Stimulated activated CD4-positive, alpha-beta T cell treated with anti-CD3 and anti-CD28 coated beads, Interleukin-2, amount 100 ng/mL, for 24 hours (primary cell): Measurements from ENCODE around the gene ACOT7.

ENCODE experiments used
- DNase-seq, 2 donors: peaks; one replicate each; pipeline ENCODE4 v3.0.0-alpha.2; 2020

ACOT7 gene

DNA sequence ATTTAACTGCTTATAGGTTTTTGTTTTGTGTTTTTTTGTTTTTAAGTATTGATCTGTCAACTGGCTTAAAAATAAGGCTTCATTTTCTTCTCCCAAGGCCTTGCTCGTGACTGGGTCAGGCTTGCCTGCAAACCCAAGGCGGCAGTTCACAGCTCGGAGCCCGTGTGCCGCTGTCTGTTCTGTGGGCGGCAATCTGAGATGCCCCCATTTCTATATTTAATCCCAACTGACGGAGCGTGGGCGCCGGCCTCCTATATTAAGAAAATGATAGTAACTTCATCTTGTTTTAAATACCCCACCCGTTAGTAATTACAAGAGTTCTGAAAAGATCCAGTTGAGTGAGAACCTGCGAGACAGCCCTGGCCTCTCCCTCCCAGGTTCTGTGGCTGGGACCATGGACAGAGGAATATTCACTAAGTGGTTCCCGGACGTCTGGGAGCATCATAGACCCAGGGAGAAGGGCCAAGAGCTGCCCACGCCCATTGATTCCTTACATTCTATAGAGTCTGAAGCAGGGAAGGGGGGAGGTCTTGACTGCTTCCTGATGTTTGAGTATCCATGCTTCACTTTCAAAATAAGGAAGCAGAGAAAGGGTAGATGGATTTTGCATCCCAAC, 90.1 kb downstream of the ACOT7 start:
- no peak for DNase-seq

DNA sequence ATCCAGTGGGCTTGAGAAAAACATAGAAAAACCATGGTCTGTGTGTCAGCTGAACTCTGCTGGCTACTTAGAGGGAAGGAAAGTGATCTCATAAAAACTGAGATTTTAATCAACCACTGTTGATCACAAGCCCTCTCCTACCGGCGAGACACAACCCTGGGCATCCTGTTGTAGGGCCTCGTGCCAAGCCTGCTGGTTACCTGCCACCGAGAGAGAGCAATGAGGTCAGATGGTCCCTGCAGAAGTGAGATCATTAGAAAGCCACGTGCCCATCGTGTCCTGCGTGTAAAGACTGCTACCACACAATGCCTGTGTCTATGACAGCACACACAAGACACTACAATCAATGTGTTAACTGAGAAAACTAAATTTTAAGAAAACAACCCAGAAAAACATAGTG, 91.0 kb downstream of the ACOT7 start:
- DNase-seq, result no peak

DNA sequence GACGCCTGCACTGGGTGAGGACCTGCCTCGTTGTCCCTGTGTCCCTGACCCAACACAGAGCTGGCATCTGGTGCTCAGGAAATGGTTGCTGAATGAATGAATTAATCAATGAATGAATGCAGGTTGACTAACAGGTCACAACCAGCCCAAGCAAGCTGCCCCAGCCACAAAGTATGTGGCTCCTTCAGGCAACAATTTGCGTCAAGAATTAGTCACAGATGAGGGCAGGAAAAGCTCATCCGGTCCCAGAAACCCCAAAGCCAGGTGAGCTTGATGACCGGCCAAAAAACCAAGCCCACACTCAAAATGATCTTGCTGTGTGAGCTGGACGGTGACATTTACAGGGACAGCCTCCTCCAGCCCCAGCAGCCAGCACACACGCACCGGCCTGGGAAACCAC, 92.0 kb downstream of the ACOT7 start:
- DNase-seq, result no peak

DNA sequence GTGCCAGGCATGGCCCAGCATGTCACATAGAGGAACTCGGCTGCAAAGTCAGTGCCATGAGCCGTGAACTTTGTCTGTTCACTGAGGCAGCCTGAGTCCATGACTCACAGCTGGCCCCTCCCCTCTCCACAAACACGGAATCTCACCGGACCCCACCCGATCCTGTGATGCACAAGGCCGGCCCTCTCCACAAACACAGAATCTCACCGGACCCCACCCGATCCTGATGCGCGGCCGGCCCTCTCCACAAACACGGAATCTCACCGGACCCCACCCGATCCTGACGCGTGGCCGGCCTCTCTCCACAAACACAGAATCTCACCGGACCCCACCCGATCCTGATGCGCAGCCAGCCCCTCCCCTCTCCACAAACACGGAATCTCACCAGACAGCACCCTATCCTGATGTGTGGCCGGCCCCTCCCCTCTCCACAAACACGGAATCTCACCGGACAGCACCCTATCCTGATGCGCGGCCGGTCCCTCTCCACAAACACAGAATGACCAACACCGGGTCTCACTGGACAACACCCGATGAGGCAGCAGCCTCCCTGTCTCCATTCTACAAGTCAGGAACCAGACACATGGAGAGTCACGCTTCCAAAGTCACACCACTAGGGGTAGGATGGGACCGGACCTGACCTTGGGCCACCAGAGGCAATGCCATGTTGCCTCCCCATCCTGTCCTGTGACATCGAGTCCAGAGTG, 93.1 kb downstream of the ACOT7 start:
- no peak for DNase-seq

DNA sequence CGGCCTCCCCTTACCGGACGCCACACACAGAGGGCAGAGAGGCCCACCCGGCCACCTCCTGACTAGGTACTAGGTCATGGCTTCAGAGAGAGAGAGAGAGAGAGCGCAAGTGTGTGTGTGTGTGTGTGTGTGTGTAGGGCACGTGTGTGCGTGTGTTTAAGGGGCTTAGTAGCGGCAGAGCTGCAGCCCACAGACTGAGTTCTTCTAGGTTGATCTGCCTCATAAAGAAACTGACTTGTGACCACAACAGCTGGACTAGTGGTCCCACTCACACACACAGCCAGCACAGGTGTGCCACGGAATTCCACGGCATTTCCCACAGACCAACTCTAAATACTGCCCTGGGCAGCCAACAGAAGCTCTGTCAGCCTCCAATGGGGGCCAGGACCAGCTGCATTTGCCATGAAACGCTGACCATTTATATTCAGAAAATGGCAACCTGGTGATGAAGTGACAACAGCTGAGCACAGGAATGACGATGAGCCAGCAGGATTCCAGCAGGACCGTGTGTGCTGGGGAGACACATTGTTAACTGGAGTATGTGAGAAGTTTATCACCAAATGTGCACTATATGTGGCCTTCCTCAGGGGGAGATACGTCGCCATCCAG, 93.9 kb downstream of the ACOT7 start:
- DNase-seq, result no peak

DNA sequence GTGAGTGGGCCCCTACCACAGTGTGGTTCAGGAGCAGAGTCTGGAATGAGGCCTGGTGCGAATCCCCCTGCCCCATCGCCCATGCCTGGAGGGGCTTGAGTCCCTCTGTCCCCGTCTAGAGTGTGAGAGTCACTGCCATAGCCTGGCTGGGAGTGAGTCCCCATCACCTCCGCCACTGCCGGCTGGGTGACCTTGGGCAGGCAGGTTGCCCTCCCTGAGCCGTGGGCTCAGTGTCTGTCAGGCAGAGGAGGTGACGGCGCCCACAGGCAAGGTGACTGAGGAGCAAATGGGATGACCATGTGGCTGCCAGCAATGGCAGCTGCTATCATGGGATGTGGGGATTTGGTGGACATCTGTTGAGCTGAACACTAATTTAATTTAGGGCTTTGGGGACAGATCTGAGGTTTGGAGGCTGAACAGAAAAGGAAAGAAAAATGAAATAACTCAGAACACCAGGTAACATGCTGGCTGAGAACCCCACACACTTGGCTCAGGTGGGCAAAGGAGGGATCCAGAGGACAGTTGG, 94.6 kb downstream of the ACOT7 start:
- no peak for DNase-seq

DNA sequence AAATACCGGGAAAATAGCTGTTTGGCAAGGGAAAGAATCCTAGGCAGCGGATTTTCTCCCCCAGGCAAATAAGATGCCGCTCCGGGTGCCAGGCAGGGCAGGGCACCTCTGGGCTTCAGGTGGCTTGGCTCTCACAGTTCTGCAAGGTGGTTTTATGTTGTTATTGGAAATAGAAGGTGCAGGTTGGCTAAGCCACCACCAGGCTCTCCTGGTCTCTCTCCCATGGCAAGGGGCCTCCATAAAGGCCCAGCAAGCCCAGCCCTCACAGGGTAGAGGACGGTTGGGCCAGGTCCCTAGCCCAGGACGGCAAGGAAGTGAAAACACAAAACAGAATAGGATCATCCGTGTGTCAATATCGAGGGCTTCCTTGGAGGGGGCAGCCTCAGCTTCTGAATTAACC, 95.0 kb downstream of the ACOT7 start:
- DNase-seq, result no peak

DNA sequence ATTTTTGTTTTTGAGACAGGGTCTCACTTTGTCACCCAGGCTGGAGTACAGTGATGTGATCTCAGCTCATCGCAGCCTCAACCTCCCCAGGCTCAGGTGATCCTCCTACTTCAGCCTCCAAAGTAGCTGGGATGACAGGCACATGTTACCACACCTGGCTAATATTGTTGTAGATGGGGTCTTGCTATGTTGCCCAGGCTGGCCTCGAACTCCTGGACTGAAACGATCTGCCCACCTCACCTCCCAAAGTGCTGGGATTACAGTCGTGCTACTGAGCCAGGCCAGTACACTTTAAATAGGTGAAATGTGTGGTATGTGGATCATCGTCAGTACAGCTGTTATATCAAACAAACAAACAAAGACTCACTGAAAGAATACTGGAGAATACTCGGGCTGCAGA, 97.7 kb downstream of the ACOT7 start:
- no peak for DNase-seq

DNA sequence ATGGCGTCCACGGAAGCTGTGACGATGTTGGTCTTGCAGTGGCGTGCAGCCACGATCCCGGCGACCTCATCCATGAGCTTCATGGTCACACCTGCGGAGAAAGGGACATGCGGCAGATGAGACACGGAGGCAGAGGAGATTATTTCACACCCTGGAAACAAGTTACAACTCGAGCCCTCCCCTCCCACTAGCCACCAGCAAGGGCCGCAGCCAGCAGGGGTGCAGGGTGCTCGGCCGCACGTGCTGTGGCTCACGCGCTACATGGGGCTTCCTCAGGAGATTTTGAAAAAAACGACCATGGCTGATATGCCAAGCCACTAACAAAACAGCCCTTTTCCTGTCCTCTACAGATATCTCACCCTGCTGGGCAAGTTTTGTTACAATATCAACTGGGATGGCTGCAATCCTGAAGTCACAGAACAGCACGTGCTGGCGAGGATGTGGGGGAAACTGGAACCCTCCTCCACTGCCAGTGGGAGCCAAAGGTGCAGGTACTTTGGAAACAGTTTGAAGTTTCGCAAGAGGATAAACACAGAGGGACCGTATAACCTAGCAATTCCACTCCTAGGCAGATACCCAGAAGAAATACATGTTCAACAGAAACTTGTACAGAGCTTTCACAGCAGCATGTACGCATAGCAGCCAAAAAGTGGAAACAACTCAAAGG, 98.5 kb downstream of the ACOT7 start:
- DNase-seq, result no peak

DNA sequence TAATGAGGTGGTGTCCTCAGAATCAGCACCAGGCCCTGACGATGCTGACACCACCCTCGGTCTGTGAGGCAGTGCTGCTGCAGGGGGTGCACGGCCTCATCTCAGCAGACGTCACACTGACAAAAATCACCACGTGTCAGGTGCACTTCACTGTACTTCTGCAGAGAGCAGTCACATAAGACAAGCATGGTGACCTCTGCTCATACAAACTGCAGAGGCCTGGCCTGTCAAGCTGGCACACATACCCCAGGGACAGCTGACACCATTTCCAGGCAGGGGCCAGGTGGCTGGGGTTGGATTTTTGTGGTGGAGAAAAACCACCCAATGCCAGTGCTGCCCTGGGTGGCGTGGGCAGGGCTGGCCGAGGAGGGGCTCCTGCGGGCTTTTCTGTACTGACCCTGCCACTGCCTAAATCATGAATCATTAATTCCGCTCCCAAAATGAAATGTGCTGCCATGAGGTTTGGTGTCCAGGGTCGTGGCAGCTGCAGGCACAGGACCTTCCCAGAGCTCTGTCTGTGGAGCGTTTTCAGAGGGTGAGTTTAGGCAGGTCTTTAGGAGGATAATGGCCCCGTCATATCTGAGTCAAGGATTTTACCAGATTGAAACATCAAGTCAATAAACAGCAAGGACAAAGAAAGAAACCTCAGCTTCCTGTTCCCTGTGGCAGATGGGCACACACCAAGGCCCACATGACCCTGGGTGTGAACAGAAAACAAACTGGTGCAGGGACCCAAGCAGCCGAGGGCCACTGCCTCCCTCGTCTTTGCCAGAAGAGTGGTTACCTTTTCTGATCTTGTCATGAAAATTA, 99.3 kb downstream of the ACOT7 start:
- DNase-seq, result no peak

DNA sequence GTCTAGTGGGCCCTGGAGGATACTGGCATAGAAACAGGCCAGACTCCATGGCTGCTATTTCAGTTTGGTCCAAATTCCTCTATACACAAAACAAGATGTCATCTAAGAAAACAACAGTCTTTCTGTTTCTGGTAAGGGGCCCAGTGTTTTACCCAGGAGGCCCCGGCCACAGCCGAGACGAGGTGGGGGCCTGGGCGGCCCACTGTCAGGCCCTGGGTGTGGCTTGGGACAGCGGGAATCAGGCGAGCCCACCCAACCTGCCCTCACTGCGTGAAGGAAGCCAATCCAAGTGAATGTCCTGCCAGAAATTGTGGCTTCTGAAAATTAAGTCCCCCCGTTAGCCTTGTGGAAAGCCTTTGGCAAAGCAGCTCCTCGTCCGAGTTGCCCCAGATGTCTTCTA, 101.5 kb downstream of the ACOT7 start:
- DNase-seq, result no peak

DNA sequence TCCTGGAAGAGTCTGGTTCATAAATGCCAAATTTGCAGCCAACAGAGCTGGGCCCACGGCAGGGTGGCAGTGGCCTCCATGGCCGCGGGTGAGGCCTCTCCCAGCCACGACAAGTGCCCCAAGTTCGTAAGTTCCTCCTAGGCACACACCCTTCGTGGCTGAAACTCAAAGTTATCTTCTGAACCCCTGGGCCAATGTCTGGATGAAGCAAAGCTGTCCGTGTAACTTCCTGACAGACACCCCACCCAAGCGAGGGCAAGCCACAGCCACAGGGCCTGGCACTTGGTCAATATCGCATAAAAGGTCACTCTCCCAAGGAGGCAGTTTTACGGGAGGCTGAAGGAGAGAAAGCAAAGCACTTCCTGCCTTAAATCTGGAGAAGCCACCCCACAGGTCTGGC, 104.9 kb downstream of the ACOT7 start:
- no peak for DNase-seq

DNA sequence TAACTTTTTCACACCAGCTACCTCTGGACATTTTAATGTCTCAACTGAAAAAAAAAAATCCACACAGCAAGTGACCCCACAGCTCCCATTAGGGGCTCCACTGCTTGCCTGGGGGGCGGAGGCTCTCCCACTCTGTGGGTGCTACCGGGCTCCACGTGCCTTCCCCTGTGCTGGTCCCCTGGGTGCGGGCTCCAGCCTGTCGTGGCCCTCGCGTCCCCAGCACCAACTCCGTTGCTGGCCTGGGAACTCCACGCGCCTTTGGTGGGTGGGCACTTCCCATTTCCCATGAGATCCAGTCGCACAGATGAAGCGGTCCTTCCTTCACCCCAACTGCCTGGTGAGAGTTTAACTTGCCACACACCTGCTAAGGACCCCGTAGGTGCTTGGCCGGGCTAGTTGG, 105.5 kb downstream of the ACOT7 start:
- no peak for DNase-seq

DNA sequence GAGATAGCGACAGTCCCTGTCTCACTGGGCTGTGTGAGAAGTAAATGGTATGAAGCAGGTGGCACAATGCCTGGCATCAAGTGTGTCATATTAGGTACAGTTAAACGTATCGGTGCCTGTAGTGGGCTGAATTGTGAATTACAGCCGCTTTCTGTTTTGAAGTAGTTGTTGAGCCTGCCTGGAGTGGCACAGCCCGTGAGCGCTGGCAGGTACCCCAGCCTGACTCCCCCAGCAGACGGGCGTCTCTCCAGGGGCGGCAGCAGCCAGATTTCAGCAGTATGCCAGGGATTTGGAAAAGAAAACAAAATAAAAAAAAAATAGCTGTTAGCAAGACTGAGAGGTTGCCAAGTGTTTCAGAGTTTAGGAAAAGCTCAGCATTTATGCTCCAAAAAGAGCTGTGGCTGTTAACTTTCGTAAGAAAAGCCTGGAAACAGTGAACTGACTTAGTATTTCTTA, 106.1 kb downstream of the ACOT7 start:
- DNase-seq, result no peak

DNA sequence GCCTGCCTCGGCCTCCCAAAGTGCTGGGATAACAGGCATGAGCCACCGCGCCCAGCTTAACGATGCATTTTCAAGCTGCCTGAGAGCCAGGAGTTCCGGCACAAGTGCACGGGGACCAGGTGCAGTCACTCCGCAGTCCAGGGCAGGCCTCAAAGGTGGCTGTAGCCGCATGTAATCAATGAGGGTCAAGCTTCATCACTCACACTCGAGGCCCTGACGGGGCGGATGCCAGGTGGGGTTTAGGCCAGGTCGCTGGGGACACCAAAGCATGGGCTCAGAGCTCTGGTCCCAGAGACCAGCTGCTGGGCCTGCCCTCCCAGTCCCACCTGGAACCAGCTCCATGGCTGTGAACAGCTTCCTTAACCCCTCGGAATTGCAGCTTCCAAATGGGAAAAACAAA, 106.5 kb downstream of the ACOT7 start:
- DNase-seq, result no peak

DNA sequence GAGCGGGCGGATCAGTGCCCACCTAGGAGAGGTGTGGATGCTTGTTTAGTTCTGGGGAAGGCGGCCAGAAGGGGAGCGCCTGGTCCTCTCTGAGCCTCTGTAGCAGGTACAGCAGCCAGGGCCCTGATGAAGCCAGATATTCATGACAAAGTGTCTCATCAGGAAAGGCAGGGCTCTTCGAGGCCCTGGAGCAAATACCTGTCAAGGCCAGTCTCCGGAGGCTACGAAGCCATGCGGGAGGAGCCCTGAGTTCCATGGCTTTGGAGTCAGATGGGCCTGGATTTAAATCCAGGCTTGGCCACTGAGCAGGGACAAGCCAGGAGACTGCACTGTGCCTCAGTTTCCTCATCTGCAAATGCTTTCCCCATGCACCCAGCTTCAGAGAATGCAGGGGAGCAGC, 107.3 kb downstream of the ACOT7 start:
- no peak for DNase-seq

DNA sequence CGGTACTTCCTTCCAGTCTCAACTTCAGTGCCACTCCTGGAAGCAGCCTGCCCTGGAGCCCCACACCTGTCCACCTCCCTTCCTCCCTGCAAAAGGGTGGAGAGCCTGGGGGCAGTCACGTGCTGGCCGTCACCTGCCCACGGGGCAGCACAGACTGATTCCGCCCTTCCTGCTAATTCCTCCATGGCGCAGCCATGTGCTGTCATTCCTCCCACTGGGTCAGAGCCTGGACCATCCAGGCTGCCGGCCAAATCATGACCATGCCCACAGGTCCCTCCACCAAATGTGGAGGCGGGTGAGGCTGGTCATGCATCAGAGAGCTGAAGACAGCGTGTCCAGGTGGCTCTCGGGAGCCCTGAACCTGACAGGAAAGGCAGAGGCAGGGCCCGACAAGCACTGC, 108.2 kb downstream of the ACOT7 start:
- no peak for DNase-seq

DNA sequence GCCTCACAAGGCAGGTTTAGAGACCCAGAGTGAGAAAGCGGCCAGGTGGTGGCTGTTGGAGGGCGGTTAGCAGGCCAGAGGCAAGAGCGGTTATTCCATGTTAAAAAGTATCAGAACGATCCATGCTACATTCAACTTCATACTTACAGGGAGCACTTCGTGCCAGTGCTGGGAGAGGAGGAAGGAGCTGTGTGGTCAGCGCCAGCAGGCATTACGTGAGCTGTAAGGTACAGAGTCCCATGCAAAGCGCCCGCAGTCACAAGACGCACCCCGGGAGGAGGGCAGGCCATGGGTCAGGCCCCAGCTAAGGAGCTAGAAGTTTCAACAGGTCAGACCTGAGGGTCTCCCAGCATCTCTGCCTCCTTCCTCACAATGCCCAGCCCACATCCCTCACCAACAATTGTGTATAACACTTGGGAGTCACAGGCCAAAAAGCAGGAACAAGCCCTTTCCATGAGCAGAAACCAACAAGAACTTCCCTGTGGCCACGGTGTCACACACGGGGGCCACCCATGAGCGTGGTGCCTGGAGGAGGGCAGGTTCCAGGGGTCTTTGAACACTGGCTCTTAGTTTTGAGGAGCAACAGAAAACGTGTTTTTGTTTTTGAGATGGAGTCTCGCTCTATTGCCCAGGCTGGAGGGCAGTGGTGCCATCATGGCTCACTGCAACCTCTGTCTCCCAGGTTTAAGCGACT, 110.8 kb downstream of the ACOT7 start:
- no peak for DNase-seq

DNA sequence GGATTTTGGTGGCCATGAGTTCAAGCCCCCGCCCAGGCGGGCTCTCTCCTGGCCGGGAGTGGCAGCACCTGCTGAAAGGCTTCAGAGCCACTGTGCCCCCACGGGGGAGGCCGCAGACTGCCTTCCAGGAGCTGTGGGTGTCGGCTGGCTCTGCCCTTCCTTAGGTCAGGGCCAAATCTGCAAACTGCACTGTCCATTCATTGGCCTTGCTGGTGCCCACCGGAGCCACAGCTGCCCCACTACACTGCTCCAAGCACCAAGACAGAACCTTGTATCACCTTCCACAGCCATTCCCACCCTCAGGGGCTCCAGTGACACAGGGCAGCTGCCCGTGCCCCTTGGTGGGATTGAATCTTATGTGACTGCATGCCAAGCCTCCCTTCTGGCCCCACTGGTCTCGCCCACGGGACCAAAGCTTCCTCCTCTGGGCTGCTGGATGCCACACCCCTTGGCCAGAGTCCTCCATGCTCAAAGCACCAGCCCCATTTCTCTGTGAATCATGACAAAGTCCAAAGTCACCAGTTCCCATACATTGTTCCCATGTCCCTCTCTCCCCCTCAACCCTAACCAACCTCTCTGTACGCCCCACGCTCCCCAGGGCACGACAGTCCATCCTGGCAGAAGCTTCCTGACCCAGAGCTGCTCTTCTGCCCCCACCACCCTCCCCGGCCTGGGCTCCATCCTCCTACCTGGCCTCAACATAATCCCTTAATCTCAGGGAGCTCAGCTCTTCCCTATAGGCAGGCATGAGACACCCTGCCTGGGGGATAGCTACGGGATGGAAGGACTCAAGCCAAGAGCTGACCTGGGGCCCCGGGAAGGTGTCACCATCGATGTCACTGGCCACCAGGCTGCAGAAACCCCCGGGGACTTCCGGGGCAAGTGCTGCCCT, 111.8 kb downstream of the ACOT7 start:
- DNase-seq, result no peak

DNA sequence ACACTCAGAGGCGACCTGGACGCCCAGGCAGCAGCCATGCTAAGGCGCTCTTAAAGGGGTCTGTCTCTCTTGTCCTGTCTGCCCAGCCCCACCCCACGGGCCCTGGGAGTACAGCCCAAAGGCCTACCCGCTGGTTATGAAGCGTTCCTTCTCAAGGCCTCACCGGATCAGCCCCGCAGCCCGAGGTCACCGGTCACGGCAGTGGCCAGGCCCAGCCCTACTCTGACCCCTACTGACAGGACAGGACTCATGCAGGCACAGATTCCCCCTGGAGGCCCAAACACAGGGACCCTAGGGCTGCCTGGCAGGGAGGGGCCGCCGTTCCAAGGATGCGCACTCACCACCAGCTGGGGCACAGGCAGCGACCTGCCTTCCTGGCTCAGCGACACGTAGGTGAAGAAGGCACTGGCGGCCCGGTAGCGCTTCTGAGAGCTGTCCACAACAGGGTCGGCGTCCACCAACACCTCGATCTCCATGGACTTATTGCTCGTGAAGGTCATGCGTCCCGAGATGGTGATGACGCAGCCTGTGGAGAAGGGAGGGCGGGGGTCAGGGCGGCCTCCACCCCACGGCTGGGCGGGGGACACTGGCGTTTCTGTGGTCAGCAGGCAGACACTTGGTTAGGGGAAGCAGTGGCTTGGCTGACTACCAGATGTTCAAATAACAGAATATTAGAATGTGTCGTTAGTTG, 112.7 kb downstream of the ACOT7 start:
- DNase-seq, result no peak
